HepG2 (cell line): ENCODE results near the gene UNC5A. TPM values are rescaled to one million over a fixed set of nuclear protein-coding genes. Genes with fewer than 3 reads are reported as not detected.

ENCODE experiments used
- ATAC-seq: fragments of 200-7000 bp; cut with Tn5 transposase; 3 replicates; pipeline ENCODE4 v1.9.1; 2020; ENCODE audit warnings: mild to moderate bottlenecking, moderate library complexity
- BruUV-seq: library from RNA; stranded (reverse); fragments of 400-500 nt; replicated peaks from 2 replicates; lab custom pipeline; 2021; lab: Mats Ljungman, UMichigan
- CTCF ChIA-PET: fragments of 300-600 bp; formaldehyde crosslinking; extraction: SDS; loops from one replicate; lab custom pipeline; 2021; ENCODE audit warnings: low total read pairs, inconsistent platforms, low intra/inter-chr PET ratio; lab: Yijun Ruan, JAX
- POLR2A ChIA-PET: fragments of 350-600 bp; sonication (Branson Sonifier 250); formaldehyde crosslinking; loops from one replicate; lab custom pipeline; 2020; ENCODE audit warnings: antibody characterized with exemption, inconsistent platforms; lab: Yijun Ruan, JAX
- DNase-seq: peaks from one replicate; pipeline ENCODE4 v3.0.0-alpha.2; 2015; ENCODE audit warnings: low spot score
- FAIRE-seq: peaks from 3 replicates; lab custom pipeline; 2011; peaks lifted over from hg19 to GRCh38; lab: Jason Lieb, UNC
- H2AFZ ChIP-seq: one replicate; pipeline ENCODE4 v1.6.1; 2011; ENCODE audit warnings: low read length, inconsistent platforms
- H3K27ac ChIP-seq: fragments of 300-600 bp; 3 replicates; pipeline ENCODE4 v1.8.0; 2011; ENCODE audit warnings: mixed run types, mild to moderate bottlenecking, mixed read lengths, low read length, inconsistent platforms; ENCODE audit not compliant: insufficient read depth; ENCODE audit errors: extremely low read length
- H3K27me3 ChIP-seq, 2 experiments: fragments of 200-600 bp in 1 of 2; 2 replicates in 1 of 2; 3 replicates in 1 of 2; pipeline versions ENCODE4 v1.6.0 to v1.8.0; 2011; ENCODE audit warnings: low read length in 2 of 2, mild to moderate bottlenecking in 2 of 2, moderate library complexity in 2 of 2, inconsistent platforms in 1 of 2; ENCODE audit not compliant: insufficient read depth in 2 of 2, control insufficient read depth in 1 of 2
- H3K36me3 ChIP-seq, 2 experiments: fragments of 200-600 bp in 1 of 2; replicated peaks in 1 of 2; 2 replicates in 1 of 2; 3 replicates in 1 of 2; pipeline versions ENCODE4 v1.5.1 to v1.8.0; 2011; ENCODE audit warnings: low read length in 2 of 2, inconsistent platforms in 1 of 2; ENCODE audit not compliant: insufficient read depth in 2 of 2, control insufficient read depth in 1 of 2
- H3K4me1 ChIP-seq: 2 replicates; pipeline ENCODE4 v1.5.1; 2012; ENCODE audit warnings: low read length, inconsistent platforms; ENCODE audit not compliant: insufficient read depth
- H3K4me2 ChIP-seq: 2 replicates; pipeline ENCODE4 v1.6.0; 2011; ENCODE audit warnings: low read depth, low read length, inconsistent platforms
- H3K4me3 ChIP-seq, 3 experiments: fragments of 200-600 bp in 1 of 3; sonication (generic), shearing (Covaris generic) in 1 of 3; replicated peaks in 1 of 3; 2 replicates each; pipeline ENCODE4 v1.5.1; 2011 to 2016; ENCODE audit warnings: low read length in 3 of 3, inconsistent platforms in 2 of 3, low read depth in 2 of 3, mild to moderate bottlenecking in 2 of 3, control low read depth in 1 of 3, mixed read lengths in 1 of 3; ENCODE audit not compliant: insufficient read depth in 1 of 3
- H3K79me2 ChIP-seq: one replicate; pipeline ENCODE4 v1.6.1; 2011; ENCODE audit warnings: low read length, inconsistent platforms; ENCODE audit not compliant: insufficient read depth
- H3K9ac ChIP-seq: 2 replicates; pipeline ENCODE4 v1.6.0; 2011; ENCODE audit warnings: mild to moderate bottlenecking, low read depth, low read length, inconsistent platforms; ENCODE audit not compliant: insufficient read depth
- H3K9me3 ChIP-seq: 2 replicates; pipeline ENCODE4 v1.5.1; 2012; ENCODE audit warnings: mild to moderate bottlenecking, low read length
- H4K20me1 ChIP-seq: 2 replicates; pipeline ENCODE4 v1.6.0; 2011; ENCODE audit warnings: inconsistent platforms, mild to moderate bottlenecking, low read length, moderate library complexity; ENCODE audit not compliant: insufficient read depth
- HOXA5 ChIP-seq: sonication (generic); formaldehyde crosslinking; IDR thresholded peaks from 2 replicates; pipeline ENCODE4 v1.4.0; 2020; ENCODE audit warnings: missing genetic modification reagents
- KLF11 ChIP-seq: IDR thresholded peaks from 2 replicates; pipeline ENCODE4 v1.6.1; 2016; ENCODE audit warnings: missing compliant biosample characterization
- MTA3 ChIP-seq: sonication (generic); formaldehyde crosslinking; IDR thresholded peaks from 2 replicates; pipeline ENCODE4 v1.4.0; 2020; ENCODE audit warnings: missing genetic modification reagents
- NFKBIZ ChIP-seq: IDR thresholded peaks from 2 replicates; pipeline ENCODE4 v1.6.1; 2018; ENCODE audit warnings: missing genetic modification reagents, missing compliant biosample characterization
- NR3C1 ChIP-seq: sonication (generic); formaldehyde crosslinking; IDR thresholded peaks from 2 replicates; pipeline ENCODE4 v1.4.0; 2020; ENCODE audit warnings: missing genetic modification reagents
- RNF2 ChIP-seq: fragments of 450-650 bp; conservative IDR thresholded peaks from 2 replicates; pipeline ENCODE4 v1.6.1; 2016; ENCODE audit warnings: low read depth
- SNAPC5 ChIP-seq: sonication (generic); formaldehyde crosslinking; IDR thresholded peaks from 2 replicates; pipeline ENCODE4 v1.8.1; 2023; ENCODE audit warnings: mild to moderate bottlenecking, missing genetic modification reagents, borderline replicate concordance
- SSRP1 ChIP-seq: IDR thresholded peaks from 2 replicates; pipeline ENCODE4 v1.6.1; 2016; ENCODE audit warnings: control low read depth
- ZBTB10 ChIP-seq: sonication (generic); formaldehyde crosslinking; IDR thresholded peaks from 2 replicates; pipeline ENCODE4 v1.4.0; 2020; ENCODE audit warnings: missing genetic modification reagents, borderline replicate concordance
- ZBTB3 ChIP-seq: sonication (generic); formaldehyde crosslinking; IDR thresholded peaks from 2 replicates; pipeline ENCODE4 v1.4.0; 2020; ENCODE audit warnings: low read depth, mild to moderate bottlenecking, moderate library complexity, missing genetic modification reagents, borderline replicate concordance
- ZFX ChIP-seq: sonication (generic); formaldehyde crosslinking; IDR thresholded peaks from 2 replicates; pipeline ENCODE4 v1.4.0; 2020; ENCODE audit warnings: mild to moderate bottlenecking, low read depth, missing genetic modification reagents, moderate library complexity
- ZNF138 ChIP-seq: sonication (generic); formaldehyde crosslinking; IDR thresholded peaks from 2 replicates; pipeline ENCODE4 v1.5.0; 2020; ENCODE audit warnings: mild to moderate bottlenecking, low read depth, missing genetic modification reagents
- ZNF343 ChIP-seq: sonication (generic); formaldehyde crosslinking; IDR thresholded peaks from 2 replicates; pipeline ENCODE4 v1.4.0; 2020; ENCODE audit warnings: mild to moderate bottlenecking, missing genetic modification reagents
- ZNF747 ChIP-seq: sonication (generic); formaldehyde crosslinking; IDR thresholded peaks from 2 replicates; pipeline ENCODE4 v1.8.1; 2023; ENCODE audit warnings: missing genetic modification reagents, mild to moderate bottlenecking, borderline replicate concordance
- ZNF75D ChIP-seq: sonication (generic); formaldehyde crosslinking; IDR thresholded peaks from 2 replicates; pipeline ENCODE4 v1.8.1; 2023; ENCODE audit warnings: missing genetic modification reagents, mild to moderate bottlenecking, borderline replicate concordance
- ZNF766 ChIP-seq: sonication (generic); formaldehyde crosslinking; IDR thresholded peaks from 2 replicates; pipeline ENCODE4 v1.5.0; 2020; ENCODE audit warnings: missing genetic modification reagents, borderline replicate concordance
- ZNF784 ChIP-seq: sonication (generic); formaldehyde crosslinking; IDR thresholded peaks from 2 replicates; pipeline ENCODE4 v1.5.1; 2020; ENCODE audit warnings: missing genetic modification reagents, mild to moderate bottlenecking, borderline replicate concordance
- WGBS: methylation state at CpG from one replicate; pipeline ENCODE4 v1.1.6; 2017; ENCODE audit warnings: low lambda C conversion rate; 5-methylcytosine and 5-hydroxymethylcytosine counted together
- in situ Hi-C: cut with HindIII; loops from 2 replicates; pipeline ENCODE4 v1.10.0; 2017; ENCODE audit warnings: low pct_unique_long_range_greater_than_20kb; ENCODE audit not compliant: extremely low pct_ligation_motif_present
- intact Hi-C: fragments of 100-400 bp; cut with micrococcal nuclease; formaldehyde crosslinking; loops from one replicate; pipeline ENCODE4 v1.10.0; 2022; ENCODE audit not compliant: unreplicated experiment
- polyA plus RNA-seq, 8 experiments: library from polyadenylated mRNA; depleted of rRNA in 3 of 8; stranded (reverse) in 7 of 8; unstranded in 1 of 8; fragments of >200 nt; fragmentation: Illumina TruSeq in 4 of 8; extraction: Trizol in 4 of 8; gene quantifications; 2 replicates each; pipeline versions ENCODE4 v1.2.1 to v1.2.3, GENCODE V29; 2011 to 2016; ENCODE audit warnings: low read depth in 4 of 8, missing spikeins in 1 of 8, mixed read lengths in 1 of 8; ENCODE audit not compliant: insufficient read depth in 1 of 8
- total RNA-seq, 5 experiments: library from RNA; depleted of rRNA; stranded (reverse); fragments of >200 nt; fragmentation: Illumina TruSeq; extraction: Trizol; gene quantifications; 2 replicates each; pipeline ENCODE4 v1.2.3, GENCODE V29; 2016; ENCODE audit warnings: low read depth in 1 of 5

Gene UNC5A
- total and polyA plus RNA-seq, 2 of the 13 experiments (the other 11 are each of a cell fraction or from before 2014, with no cell fraction given): not detected

- TF ChIP-seq ZNF343 (CRISPR knock-in tag) (no peak), HOXA5 (CRISPR knock-in tag) (no peak), KLF11 (CRISPR knock-in tag) (no peak), ZNF784 (CRISPR knock-in tag) (no peak)
- TF ChIP-seq, all 625 proteins: peak for 0
Measured at GRCh38 chr5:176853151-176853778, 42.9 kb downstream of the UNC5A start (continued).

GRCh38 chr5:176854164-176854563 lies 43.8 kb downstream of the UNC5A start:
- ATAC-seq: no peak
- no peak for DNase-seq
- Histone ChIP-seq H3K9me3 (no peaks in the 10 kb centered on the region), H3K9ac (no peak overlapping the region), H3K4me1 (no peaks in the 10 kb centered on the region), H2AFZ (no peak overlapping the region), H3K36me3 (no peaks in the 10 kb centered on the region), H3K4me3 (no peak overlapping the region), H3K79me2 (no peaks in the 10 kb centered on the region), H3K27me3 (peaks cover 18 to 88% of the 10 kb centered on the region in 2 experiments; a peak in 4 of 5 replicates), H3K4me2 (no peak overlapping the region), H4K20me1 (no peaks in the 10 kb centered on the region), H3K27ac (no peak overlapping the region)
- intact Hi-C loops: no loop called here
- BruUV-seq: no TSS peak
- POLR2A ChIA-PET: no interaction called here
- FAIRE-seq: no peak
- CTCF ChIA-PET: no interaction called here
- WGBS: 42% methylated on average over 3 of the region's 8 CpGs
- TF ChIP-seq ZNF747 (CRISPR knock-in tag): no peak
- no peak for TF ChIP-seq MTA3 (CRISPR knock-in tag)
- no peak for TF ChIP-seq ZFX (CRISPR knock-in tag)
- no peak for TF ChIP-seq ZNF138
- no peak for TF ChIP-seq SSRP1
- TF ChIP-seq SNAPC5 (CRISPR knock-in tag): no peak
- TF ChIP-seq NR3C1 (CRISPR knock-in tag): no peak
- no peak for TF ChIP-seq ZBTB10
- no peak for TF ChIP-seq ZNF75D
- no peak for TF ChIP-seq ZBTB3 (CRISPR knock-in tag)
- no peak for TF ChIP-seq ZNF766 (CRISPR knock-in tag)
- no peak for TF ChIP-seq RNF2
- no peak for TF ChIP-seq NFKBIZ (CRISPR knock-in tag)
- in situ Hi-C loops: no loop called here
